ENCODE data around the gene TRIM72. TPM values are rescaled to one million over a fixed set of nuclear protein-coding genes. Genes with fewer than 3 reads are reported as not detected.
A peak's percentile ranks its signal among the peaks of the same experiment; 100 is the strongest.

Gene TRIM72
- total and polyA plus RNA-seq, 9 donors, result 0.01 to 0.11 (median 0.06) TPM; not detected in 5

GRCh38 chr16:31206776-31207175 is 7.1 kb upstream of the TRIM72 start:
- no peak for DNase-seq
- Histone ChIP-seq H3K4me1 (ENCODE audit: insufficient read depth) (peaks cover 2% of the 10 kb centered on the region), H3K9me3 (no peaks in the 10 kb centered on the region), H3K36me3 (no peaks in the 10 kb centered on the region), H3K27me3 (no peaks in the 10 kb centered on the region), H3K4me3 (no peak overlapping the region), H3K27ac (no peak overlapping the region)
- WGBS, 3 donors, result 18 to 39% (median 21%) methylated on average over 6 of the region's 6 CpGs
- TF ChIP-seq CTCF (IDR thresholded peaks at IDR 0.05) (no peak), EP300 (IDR thresholded peaks at IDR 0.05) (no peak), POLR2A (IDR thresholded peaks at IDR 0.05) (no peak)
- intact Hi-C loops (cut with DNase I), result loop anchor here in 1 of 4 donors (10.0 kb wide), 1 partner anchor 218 kb away; the partner anchor contains the start of gene COX6A2

- H3K27ac ChIP-seq, result no peak overlapping the region
- no peaks in the 10 kb centered on the region for H3K36me3 ChIP-seq
- WGBS, 3 donors, result 87 to 90% (median 90%) methylated on average over 1 of the region's 1 CpG
- no peak overlapping the region for H3K4me3 ChIP-seq
- no peaks in the 10 kb centered on the region for H3K9me3 ChIP-seq
- H3K27me3 ChIP-seq, result no peaks in the 10 kb centered on the region
- H3K4me1 ChIP-seq (ENCODE audit: insufficient read depth), result peaks cover 14% of the 10 kb centered on the region
- intact Hi-C loops (cut with DNase I), result loop anchor here in 1 of 4 donors (10.0 kb wide), 1 partner anchor 481 kb away; no protein-coding TSS in a partner anchor
- no peak for DNase-seq
- TF ChIP-seq EP300 (IDR thresholded peaks at IDR 0.05) (no peak), CTCF (IDR thresholded peaks at IDR 0.05) (no peak), POLR2A (IDR thresholded peaks at IDR 0.05) (no peak)
These were observed 577 bp upstream of the TRIM72 start for GRCh38 chr16:31213342-31213741.

DNA sequence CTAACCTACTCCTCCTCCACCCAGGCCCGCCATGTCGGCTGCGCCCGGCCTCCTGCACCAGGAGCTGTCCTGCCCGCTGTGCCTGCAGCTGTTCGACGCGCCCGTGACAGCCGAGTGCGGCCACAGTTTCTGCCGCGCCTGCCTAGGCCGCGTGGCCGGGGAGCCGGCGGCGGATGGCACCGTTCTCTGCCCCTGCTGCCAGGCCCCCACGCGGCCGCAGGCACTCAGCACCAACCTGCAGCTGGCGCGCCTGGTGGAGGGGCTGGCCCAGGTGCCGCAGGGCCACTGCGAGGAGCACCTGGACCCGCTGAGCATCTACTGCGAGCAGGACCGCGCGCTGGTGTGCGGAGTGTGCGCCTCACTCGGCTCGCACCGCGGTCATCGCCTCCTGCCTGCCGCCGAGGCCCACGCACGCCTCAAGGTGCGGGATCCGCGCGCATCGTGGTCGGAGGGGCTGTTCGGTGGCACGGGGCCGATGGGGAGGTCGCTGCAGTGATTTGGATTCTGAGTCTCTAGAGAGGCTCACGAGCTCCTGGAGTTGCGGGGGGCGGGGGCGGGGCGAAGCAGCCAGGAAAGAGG is 878 bp downstream of the TRIM72 start:
- intact Hi-C loops (cut with DNase I), result loop anchor here in 1 of 4 donors (10.0 kb wide), 1 partner anchor 480 kb away; no protein-coding TSS in a partner anchor
- H3K27me3 ChIP-seq, result no peaks in the 10 kb centered on the region
- TF ChIP-seq EP300 (IDR thresholded peaks at IDR 0.05), result no peak
- TF ChIP-seq CTCF (IDR thresholded peaks at IDR 0.05), result no peak
- no peak for TF ChIP-seq POLR2A (IDR thresholded peaks at IDR 0.05)
- peaks cover 14% of the 10 kb centered on the region for H3K4me1 ChIP-seq (ENCODE audit: insufficient read depth)
- WGBS, 3 donors, result 15 to 25% (median 19%) methylated on average over 54 to 58 of the region's 58 CpGs
- H3K36me3 ChIP-seq, result no peaks in the 10 kb centered on the region
- no peaks in the 10 kb centered on the region for H3K9me3 ChIP-seq
- no peak for DNase-seq
- peak overlapping the region; percentile 31 for H3K4me3 ChIP-seq
- H3K27ac ChIP-seq, result no peak overlapping the region

DNA sequence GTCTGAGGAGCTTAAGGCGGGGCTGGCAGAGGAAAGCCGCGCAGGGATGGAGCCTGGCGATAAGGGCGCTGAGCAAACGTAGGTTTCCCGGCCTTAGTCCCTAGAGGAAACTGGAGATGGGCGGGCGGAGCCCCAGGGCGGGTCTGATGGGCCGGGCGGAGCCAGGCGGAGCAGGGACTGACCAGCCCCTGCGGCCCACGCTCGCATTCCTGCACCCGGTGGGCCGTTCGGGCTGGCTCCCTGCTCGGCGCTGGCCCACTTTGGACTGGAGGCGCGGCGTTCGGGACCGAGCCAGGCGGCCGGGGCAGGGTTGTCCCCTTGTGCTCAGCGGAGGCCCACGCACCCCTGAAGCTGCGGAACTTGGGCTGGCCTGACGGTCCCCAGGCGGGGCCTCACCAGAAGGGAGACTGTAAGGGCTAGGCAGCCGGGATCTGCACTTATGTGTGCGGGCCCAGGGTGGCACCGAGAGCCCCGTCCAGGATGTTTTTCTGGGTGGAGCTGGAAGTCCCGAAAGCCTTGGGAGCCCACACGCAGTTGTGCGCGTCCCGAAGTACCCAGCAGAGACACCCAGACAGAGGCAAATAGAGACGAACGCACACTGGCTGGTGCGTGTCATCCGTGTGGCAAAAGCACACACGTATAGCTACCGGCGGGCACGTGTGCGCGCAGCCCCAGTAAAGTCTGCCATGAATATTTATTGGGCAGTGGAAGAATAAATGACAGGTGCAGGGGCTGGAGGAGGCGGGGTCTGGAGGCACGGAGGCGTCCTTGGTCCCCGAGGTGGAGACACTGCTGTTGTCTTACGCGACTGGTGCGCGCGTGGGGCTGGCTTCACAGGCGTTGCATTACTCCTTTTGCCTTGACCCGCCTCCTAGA is 1.6 kb downstream of the TRIM72 start:
- Histone ChIP-seq H3K27ac (no peak overlapping the region), H3K4me1 (ENCODE audit: insufficient read depth) (peaks cover 14% of the 10 kb centered on the region), H3K27me3 (no peaks in the 10 kb centered on the region), H3K9me3 (no peaks in the 10 kb centered on the region), H3K4me3 (peak overlapping the region; percentile 31), H3K36me3 (no peaks in the 10 kb centered on the region)
- intact Hi-C loops (cut with DNase I), result loop anchor here in 1 of 4 donors (10.0 kb wide), 1 partner anchor 479 kb away; no protein-coding TSS in a partner anchor
- peak in 3 of 5 donors; percentile 21 to 63 (median 44) for DNase-seq
- no peak for TF ChIP-seq EP300 (IDR thresholded peaks at IDR 0.05)
- no peak for TF ChIP-seq CTCF (IDR thresholded peaks at IDR 0.05)
- no peak for TF ChIP-seq POLR2A (IDR thresholded peaks at IDR 0.05)
- WGBS, 3 donors, result 0 to 1% (median 1%) methylated on average over 62 to 63 of the region's 63 CpGs
